H9 (cell line): ENCODE data around the gene GBE1. TPM values are rescaled to one million over a fixed set of nuclear protein-coding genes. Genes with fewer than 3 reads are reported as not detected.

Experiments used
- DNase-seq: peaks from one replicate; pipeline ENCODE4 v3.0.0-alpha.2; 2017
- H2AFZ ChIP-seq: one replicate; pipeline ENCODE4 v1.6.1; 2013; ENCODE audit warnings: mild to moderate bottlenecking, low read length, control low read depth, moderate library complexity
- H2AK5ac ChIP-seq: 2 replicates; pipeline ENCODE4 v1.6.1; 2013; ENCODE audit warnings: low read length, control low read depth, mixed read lengths; ENCODE audit not compliant: insufficient read length
- H2BK120ac ChIP-seq: one replicate; pipeline ENCODE4 v1.6.1; 2013; ENCODE audit warnings: low read depth, mild to moderate bottlenecking, low read length, control low read depth, inconsistent platforms; ENCODE audit not compliant: poor library complexity, severe bottlenecking
- H2BK12ac ChIP-seq: 2 replicates; pipeline ENCODE4 v1.6.1; 2013; ENCODE audit warnings: low read length, control low read depth, mixed read lengths, low read depth; ENCODE audit not compliant: insufficient read length
- H2BK15ac ChIP-seq: 2 replicates; pipeline ENCODE4 v1.6.1; 2013; ENCODE audit warnings: low read depth, low read length, control low read depth
- H2BK20ac ChIP-seq: one replicate; pipeline ENCODE4 v1.6.1; 2013; ENCODE audit warnings: low read depth, mild to moderate bottlenecking, low read length, control low read depth, inconsistent platforms; ENCODE audit not compliant: poor library complexity, severe bottlenecking
- H2BK5ac ChIP-seq: 2 replicates; pipeline ENCODE4 v1.6.1; 2013; ENCODE audit warnings: low read length, control low read depth, mixed read lengths; ENCODE audit not compliant: insufficient read length
- H3K14ac ChIP-seq: 2 replicates; pipeline ENCODE4 v1.6.1; 2013; ENCODE audit warnings: low read length, control low read depth; ENCODE audit not compliant: insufficient read depth
- H3K18ac ChIP-seq: 2 replicates; pipeline ENCODE4 v1.6.1; 2013; ENCODE audit warnings: low read depth, mild to moderate bottlenecking, mixed read lengths, low read length, control low read depth; ENCODE audit not compliant: insufficient read length
- H3K23ac ChIP-seq: 2 replicates; pipeline ENCODE4 v1.6.1; 2013; ENCODE audit warnings: low read length, control low read depth, mixed read lengths, low read depth; ENCODE audit not compliant: insufficient read length
- H3K23me2 ChIP-seq: 2 replicates; pipeline ENCODE4 v1.6.1; 2013; ENCODE audit warnings: low read depth, mild to moderate bottlenecking, mixed read lengths, low read length, control low read depth; ENCODE audit not compliant: insufficient read length, poor library complexity, severe bottlenecking
- H3K27ac ChIP-seq: 2 replicates; pipeline ENCODE4 v1.5.1; 2013; ENCODE audit warnings: low read length, control low read depth, mixed read lengths, low read depth; ENCODE audit not compliant: insufficient read length
- H3K27me3 ChIP-seq: 2 replicates; pipeline ENCODE4 v1.6.1; 2013; ENCODE audit warnings: low read length, control low read depth, inconsistent platforms; ENCODE audit not compliant: insufficient read depth
- H3K4ac ChIP-seq: 2 replicates; pipeline ENCODE4 v1.6.1; 2013; ENCODE audit warnings: low read depth, mild to moderate bottlenecking, control low read depth, inconsistent platforms, low read length, moderate library complexity
- H3K4me1 ChIP-seq: 2 replicates; pipeline ENCODE4 v1.6.1; 2013; ENCODE audit warnings: low read length, control low read depth, inconsistent platforms; ENCODE audit not compliant: insufficient read depth
- H3K4me2 ChIP-seq: 2 replicates; pipeline ENCODE4 v1.6.1; 2013; ENCODE audit warnings: low read length, control low read depth, mixed read lengths; ENCODE audit not compliant: insufficient read length, insufficient read depth
- H3K56ac ChIP-seq: 2 replicates; pipeline ENCODE4 v1.6.1; 2013; ENCODE audit warnings: low read depth, mild to moderate bottlenecking, mixed read lengths, low read length, control low read depth; ENCODE audit not compliant: insufficient read length
- H3K79me1 ChIP-seq: 2 replicates; pipeline ENCODE4 v1.6.1; 2013; ENCODE audit warnings: low read depth, mild to moderate bottlenecking, moderate library complexity, low read length, control low read depth, inconsistent platforms; ENCODE audit not compliant: insufficient read depth, poor library complexity, severe bottlenecking
- H3K79me2 ChIP-seq: 2 replicates; pipeline ENCODE4 v1.6.1; 2013; ENCODE audit warnings: low read length, control low read depth, inconsistent platforms; ENCODE audit not compliant: insufficient read depth
- H3K9ac ChIP-seq: 2 replicates; pipeline ENCODE4 v1.6.1; 2013; ENCODE audit warnings: low read length, control low read depth, mixed read lengths; ENCODE audit not compliant: insufficient read length; ENCODE audit errors: extremely low read depth
- H3K9me3 ChIP-seq: one replicate; pipeline ENCODE4 v1.6.1; 2013; ENCODE audit warnings: low read depth, low read length, inconsistent platforms; ENCODE audit not compliant: control insufficient read depth
- H3T11ph ChIP-seq: one replicate; pipeline ENCODE4 v1.6.1; 2013; ENCODE audit warnings: mild to moderate bottlenecking, low read length, control low read depth, inconsistent platforms
- H4K20me1 ChIP-seq: one replicate; pipeline ENCODE4 v1.6.1; 2013; ENCODE audit not compliant: control insufficient read depth, insufficient read length, insufficient read depth
- H4K5ac ChIP-seq: 2 replicates; pipeline ENCODE4 v1.6.1; 2013; ENCODE audit warnings: low read depth, mild to moderate bottlenecking, mixed read lengths, low read length, control low read depth; ENCODE audit not compliant: insufficient read length
- H4K8ac ChIP-seq: replicated peaks from 2 replicates; pipeline ENCODE4 v1.6.1; 2013; ENCODE audit warnings: low read length, control low read depth, mixed read lengths, low read depth; ENCODE audit not compliant: insufficient read length
- H4K91ac ChIP-seq: 2 replicates; pipeline ENCODE4 v1.6.1; 2013; ENCODE audit warnings: low read depth, mild to moderate bottlenecking, moderate library complexity, mixed read lengths, low read length, control low read depth; ENCODE audit not compliant: insufficient read length
- H3K27ac Mint-ChIP-seq, 3 experiments: 2 replicates in 2 of 3; 3 replicates in 1 of 3; pipeline ENCODE4 v1.8.0; 2020 to 2021; ENCODE audit warnings: mixed read lengths in 3 of 3, mild to moderate bottlenecking in 1 of 3, moderate library complexity in 1 of 3
- H3K27me3 Mint-ChIP-seq: 2 replicates; pipeline ENCODE4 v1.8.0; 2021; ENCODE audit warnings: low read depth, mild to moderate bottlenecking, moderate library complexity, mixed read lengths
- H3K36me3 Mint-ChIP-seq, 3 experiments: 2 replicates in 2 of 3; 3 replicates in 1 of 3; pipeline ENCODE4 v1.8.0; 2020 to 2021; ENCODE audit warnings: low read depth in 3 of 3, mixed read lengths in 3 of 3; ENCODE audit not compliant: insufficient read depth in 1 of 3
- H3K4me1 Mint-ChIP-seq, 2 experiments: 2 replicates each; pipeline ENCODE4 v1.8.0; 2020; ENCODE audit warnings: mixed read lengths in 2 of 2
- H3K4me3 Mint-ChIP-seq, 2 experiments: 2 replicates in 1 of 2; 3 replicates in 1 of 2; pipeline ENCODE4 v1.8.0; 2020 to 2021; ENCODE audit warnings: mild to moderate bottlenecking in 2 of 2, mixed read lengths in 2 of 2, moderate library complexity in 1 of 2
- H3K9me3 Mint-ChIP-seq, 2 experiments: 2 replicates in 1 of 2; 3 replicates in 1 of 2; pipeline ENCODE4 v1.8.0; 2020; ENCODE audit warnings: mild to moderate bottlenecking in 2 of 2, mixed read lengths in 2 of 2, moderate library complexity in 1 of 2
- WGBS: extraction: QIAGEN DNeasy Blood & Tissue Kit; methylation state at CpG from one replicate; pipeline ENCODE4 v1.1.7; 2013; ENCODE audit warnings: missing lambda C conversion rate, low lambda C conversion rate, mixed read lengths; ENCODE audit not compliant: insufficient read length; ENCODE audit errors: extremely low coverage; 5-methylcytosine and 5-hydroxymethylcytosine counted together
- total RNA-seq: library from RNA; stranded (reverse); gene quantifications from 2 replicates; pipeline ENCODE4 v1.2.1, GENCODE V29; 2021
- TF ChIP-seq, protein P1 (sequence below): fragments of 200-600 bp; sonication (generic); conservative IDR thresholded peaks from 3 replicates; pipeline ENCODE4 v1.8.0; 2021; ENCODE audit warnings: antibody characterized with exemption, mild to moderate bottlenecking

The GBE1 gene
- total RNA-seq, 1 experiment from 2014 or later: 13.8 TPM

DNA sequence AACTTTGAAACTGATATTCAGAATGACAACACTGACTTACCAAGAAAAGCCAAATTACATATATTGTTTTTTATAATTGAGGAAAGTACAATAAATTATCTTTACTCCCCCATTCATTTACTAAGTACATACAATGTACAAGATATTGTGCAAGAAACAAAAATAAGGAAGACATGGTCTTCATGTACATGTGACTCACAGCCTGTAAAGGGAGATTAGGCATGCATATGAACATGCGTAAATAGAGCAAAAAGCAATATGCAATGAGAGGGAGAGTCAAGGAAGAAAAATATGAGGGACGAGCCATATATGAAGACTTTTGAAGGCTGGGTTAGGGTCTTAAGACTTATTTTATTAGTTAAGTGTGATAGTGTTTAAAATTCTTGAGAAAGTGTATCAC, 258.4 kb downstream of the GBE1 start:
- Histone ChIP-seq H2AK5ac (no peak overlapping the region), H2BK120ac (no peak overlapping the region), H4K20me1 (no peaks in the 10 kb centered on the region), H3K79me1 (no peaks in the 10 kb centered on the region), H4K91ac (no peak overlapping the region), H3K9me3 (no peaks in the 10 kb centered on the region), H2BK20ac (no peak overlapping the region), H3K4ac (no peak overlapping the region), H3K4me1 (no peaks in the 10 kb centered on the region), H4K8ac (no peak overlapping the region), H3K4me2 (no peak overlapping the region), H3K23ac (no peak overlapping the region), H3K14ac (no peak overlapping the region), H2BK15ac (no peak overlapping the region), H3K18ac (no peak overlapping the region), H3K9ac (no peak overlapping the region), H2AFZ (no peak overlapping the region), H2BK12ac (no peak overlapping the region), H3T11ph (no peak overlapping the region), H3K79me2 (no peaks in the 10 kb centered on the region), H3K23me2 (no peaks in the 10 kb centered on the region), H3K27me3 (no peaks in the 10 kb centered on the region), H4K5ac (no peak overlapping the region), H3K27ac (no peak overlapping the region), H2BK5ac (no peak overlapping the region), H3K56ac (no peak overlapping the region)
- Mint-ChIP-seq H3K9me3 (no peaks in the 10 kb centered on the region; a peak in 1 of 5 replicates), H3K27ac (no peak overlapping the region), H3K27me3 (no peaks in the 10 kb centered on the region), H3K36me3 (peaks cover 0 to 5% (median 0%) of the 10 kb centered on the region in 3 experiments; a peak in 3 of 7 replicates), H3K4me1 (no peaks in the 10 kb centered on the region), H3K4me3 (no peak overlapping the region)
- DNase-seq: no peak
- WGBS: no CpG with 5 or more reads among the region's 2 CpGs
- TF ChIP-seq, protein P1, sequence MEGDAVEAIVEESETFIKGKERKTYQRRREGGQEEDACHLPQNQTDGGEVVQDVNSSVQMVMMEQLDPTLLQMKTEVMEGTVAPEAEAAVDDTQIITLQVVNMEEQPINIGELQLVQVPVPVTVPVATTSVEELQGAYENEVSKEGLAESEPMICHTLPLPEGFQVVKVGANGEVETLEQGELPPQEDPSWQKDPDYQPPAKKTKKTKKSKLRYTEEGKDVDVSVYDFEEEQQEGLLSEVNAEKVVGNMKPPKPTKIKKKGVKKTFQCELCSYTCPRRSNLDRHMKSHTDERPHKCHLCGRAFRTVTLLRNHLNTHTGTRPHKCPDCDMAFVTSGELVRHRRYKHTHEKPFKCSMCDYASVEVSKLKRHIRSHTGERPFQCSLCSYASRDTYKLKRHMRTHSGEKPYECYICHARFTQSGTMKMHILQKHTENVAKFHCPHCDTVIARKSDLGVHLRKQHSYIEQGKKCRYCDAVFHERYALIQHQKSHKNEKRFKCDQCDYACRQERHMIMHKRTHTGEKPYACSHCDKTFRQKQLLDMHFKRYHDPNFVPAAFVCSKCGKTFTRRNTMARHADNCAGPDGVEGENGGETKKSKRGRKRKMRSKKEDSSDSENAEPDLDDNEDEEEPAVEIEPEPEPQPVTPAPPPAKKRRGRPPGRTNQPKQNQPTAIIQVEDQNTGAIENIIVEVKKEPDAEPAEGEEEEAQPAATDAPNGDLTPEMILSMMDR: no peak
